IMR-90 (cell line): ENCODE measurements around the gene LHFPL6. TPM values are rescaled to one million over a fixed set of nuclear protein-coding genes. Genes with fewer than 3 reads are reported as not detected.

Experiments
- ATAC-seq: fragments of 200-7000 bp; cut with Tn5 transposase; 2 replicates; pipeline ENCODE4 v1.9.1; 2020; ENCODE audit warnings: low read depth, mild to moderate bottlenecking, moderate library complexity
- BruUV-seq: library from RNA; stranded (reverse); fragments of 400-500 nt; replicated peaks from 2 replicates; lab custom pipeline; 2021; lab: Mats Ljungman, UMichigan
- CTCF ChIA-PET: fragments of 300-600 bp; formaldehyde crosslinking; extraction: SDS; loops from one replicate; lab custom pipeline; 2021; ENCODE audit warnings: antibody characterized with exemption; lab: Yijun Ruan, JAX
- POLR2A ChIA-PET: fragments of 300-600 bp; sonication (Branson Sonifier 250); formaldehyde crosslinking; loops from one replicate; lab custom pipeline; 2022; ENCODE audit warnings: antibody characterized with exemption; ENCODE audit not compliant: unreplicated experiment; lab: Charles Lee
- DNase-seq: peaks from one replicate; pipeline ENCODE4 v3.0.0; 2013
- H2AFZ ChIP-seq: replicated peaks from 2 replicates; pipeline ENCODE3; 2013; ENCODE audit warnings: low read length, mild to moderate bottlenecking; ENCODE audit not compliant: poor library complexity
- H2AK5ac ChIP-seq: 2 replicates; pipeline ENCODE4 v1.6.1; 2013; ENCODE audit warnings: low read depth, low read length, inconsistent platforms
- H2AK9ac ChIP-seq: replicated peaks from 2 replicates; pipeline ENCODE3; 2013; ENCODE audit warnings: mild to moderate bottlenecking, low read depth, low read length, moderate library complexity; ENCODE audit not compliant: poor library complexity
- H2BK120ac ChIP-seq: 2 replicates; pipeline ENCODE4 v1.6.1; 2013; ENCODE audit warnings: low read depth, low read length, inconsistent platforms
- H2BK15ac ChIP-seq: 3 replicates; pipeline ENCODE4 v1.6.1; 2013; ENCODE audit warnings: low read depth, low read length, inconsistent platforms
- H2BK20ac ChIP-seq: 2 replicates; pipeline ENCODE4 v1.6.1; 2013; ENCODE audit warnings: low read depth, mild to moderate bottlenecking, inconsistent platforms, low read length, moderate library complexity
- H2BK5ac ChIP-seq: 2 replicates; pipeline ENCODE4 v1.6.1; 2013; ENCODE audit warnings: mild to moderate bottlenecking, low read depth, low read length, inconsistent platforms; ENCODE audit not compliant: poor library complexity, severe bottlenecking
- H3K14ac ChIP-seq: replicated peaks from 2 replicates; pipeline ENCODE4 v1.6.1; 2013; ENCODE audit warnings: low read depth, low read length, inconsistent platforms
- H3K18ac ChIP-seq: 2 replicates; pipeline ENCODE4 v1.6.1; 2013; ENCODE audit warnings: low read depth, low read length, control low read depth
- H3K23ac ChIP-seq: 2 replicates; pipeline ENCODE4 v1.6.1; 2013; ENCODE audit warnings: low read depth, low read length, inconsistent platforms
- H3K27ac ChIP-seq: 2 replicates; pipeline ENCODE4 v1.5.1; 2013; ENCODE audit warnings: mild to moderate bottlenecking, control low read depth, low read length; ENCODE audit not compliant: insufficient read depth
- H3K27me3 ChIP-seq: 2 replicates; pipeline ENCODE4 v1.6.1; 2013; ENCODE audit warnings: low read length; ENCODE audit not compliant: control insufficient read depth, insufficient read depth
- H3K36me3 ChIP-seq: 2 replicates; pipeline ENCODE4 v1.6.1; 2013; ENCODE audit warnings: low read length, mixed read lengths; ENCODE audit not compliant: control insufficient read depth, insufficient read depth
- H3K4ac ChIP-seq: 2 replicates; pipeline ENCODE4 v1.6.1; 2013; ENCODE audit warnings: low read depth, low read length, inconsistent platforms
- H3K4me1 ChIP-seq: 2 replicates; pipeline ENCODE4 v1.6.1; 2013; ENCODE audit warnings: low read length, mixed read lengths; ENCODE audit not compliant: control insufficient read depth, insufficient read depth
- H3K4me2 ChIP-seq: 2 replicates; pipeline ENCODE4 v1.6.1; 2013; ENCODE audit warnings: low read depth, mild to moderate bottlenecking, control low read depth, low read length, moderate library complexity
- H3K4me3 ChIP-seq: 2 replicates; pipeline ENCODE4 v1.5.1; 2013; ENCODE audit warnings: low read depth, mild to moderate bottlenecking, control low read depth, low read length, moderate library complexity; ENCODE audit not compliant: insufficient read depth
- H3K56ac ChIP-seq: 2 replicates; pipeline ENCODE4 v1.6.1; 2013; ENCODE audit warnings: low read length, inconsistent platforms; ENCODE audit not compliant: insufficient read depth; ENCODE audit errors: extremely low read depth
- H3K79me1 ChIP-seq, 2 experiments: 2 replicates each; pipeline ENCODE4 v1.6.1; 2013; ENCODE audit warnings: low read length in 2 of 2, inconsistent platforms in 1 of 2, low read depth in 1 of 2
- H3K9ac ChIP-seq: 2 replicates; pipeline ENCODE4 v1.6.1; 2013; ENCODE audit warnings: low read depth, low read length, control low read depth
- H3K9me1 ChIP-seq: 2 replicates; pipeline ENCODE4 v1.6.1; 2013; ENCODE audit warnings: low read length, inconsistent platforms; ENCODE audit not compliant: insufficient read depth
- H3K9me3 ChIP-seq: 2 replicates; pipeline ENCODE4 v1.6.1; 2013; ENCODE audit warnings: low read length; ENCODE audit not compliant: control insufficient read depth, insufficient read depth
- H4K20me1 ChIP-seq: 2 replicates; pipeline ENCODE4 v1.6.1; 2013; ENCODE audit warnings: low read length, inconsistent platforms; ENCODE audit not compliant: insufficient read depth
- H4K5ac ChIP-seq: 2 replicates; pipeline ENCODE4 v1.6.1; 2013; ENCODE audit warnings: mild to moderate bottlenecking, low read depth, low read length, control low read depth
- H4K8ac ChIP-seq, 2 experiments: 2 replicates each; pipeline ENCODE4 v1.6.1; 2013; ENCODE audit warnings: low read depth in 2 of 2, low read length in 2 of 2, control low read depth in 1 of 2, inconsistent platforms in 1 of 2
- H4K91ac ChIP-seq: 2 replicates; pipeline ENCODE4 v1.6.1; 2013; ENCODE audit warnings: low read depth, low read length, inconsistent platforms; ENCODE audit not compliant: insufficient read depth
- CEBPB ChIP-seq: IDR thresholded peaks from 2 replicates; pipeline ENCODE4 v1.6.1; 2012; ENCODE audit warnings: low read depth, low read length, improper control_type of control experiment
- CTCF ChIP-seq: conservative IDR thresholded peaks from 2 replicates; pipeline ENCODE4 v1.5.1; 2012; ENCODE audit warnings: mild to moderate bottlenecking, low read depth, low read length, improper control_type of control experiment
- USF2 ChIP-seq: fragments of 150-350 bp; IDR thresholded peaks from 2 replicates; pipeline ENCODE4 v1.6.1; 2017; ENCODE audit warnings: mild to moderate bottlenecking, antibody characterized with exemption, low read length, low read depth
- WGBS, 2 experiments: methylation state at CpG; one replicate each; pipeline versions ENCODE4 v1.1.5 to v1.1.7; 2013; ENCODE audit warnings: missing lambda C conversion rate in 2 of 2; ENCODE audit not compliant: insufficient read length in 1 of 2; ENCODE audit errors: extremely low coverage in 2 of 2; 5-methylcytosine and 5-hydroxymethylcytosine counted together
- dilution Hi-C: fragments of 300-500 bp; cut with HindIII; formaldehyde crosslinking; loops from one replicate; pipeline ENCODE4 v1.14.3; 2018; ENCODE audit warnings: low sequenced_read_pairs; ENCODE audit not compliant: unreplicated experiment
- in situ Hi-C: fragments of 300-500 bp; cut with MboI; formaldehyde crosslinking; loops from 3 replicates; pipeline ENCODE4 v1.14.3; 2019; ENCODE audit warnings: low sequenced_read_pairs, inconsistent platforms, mixed read lengths
- intact Hi-C: fragments of 100-400 bp; cut with micrococcal nuclease; formaldehyde crosslinking; loops from 2 replicates; pipeline ENCODE4 v1.10.0; 2022
- polyA plus RNA-seq, 3 experiments: library from polyadenylated mRNA; depleted of rRNA; stranded (reverse); fragments of >200 nt; gene quantifications; 2 replicates each; pipeline ENCODE4 v1.2.3, GENCODE V29; 2012; ENCODE audit warnings: low replicate concordance in 1 of 3
- total RNA-seq: library from RNA; depleted of rRNA; stranded (reverse); fragments of >200 nt; gene quantifications from 2 replicates; pipeline ENCODE4 v1.2.3, GENCODE V29; 2012

LHFPL6 gene
- total and polyA plus RNA-seq, 2 of the 4 experiments (the other 2 are of a cell fraction): 24.7 to 36.1 TPM

GRCh38 chr13:39394796-39395678 is 208.0 kb downstream of the LHFPL6 start:
- WGBS, 2 experiments: 40% methylated on average over 2 of the region's 13 CpGs; no CpG with 5 or more reads in 1 of the 2 experiments
- peak; percentile 24; the same call in 1 of the 2 replicates for ATAC-seq
- intact Hi-C loops: no loop called here

More at GRCh38 chr13:39394796-39395678, 208.0 kb downstream of the LHFPL6 start:
- no peak overlapping the region for H2AFZ ChIP-seq
- H3K4me2 ChIP-seq: no peak overlapping the region
- no peaks in the 10 kb centered on the region for H3K36me3 ChIP-seq
- no peak overlapping the region for H2BK15ac ChIP-seq
- no peak overlapping the region for H2BK20ac ChIP-seq
- H4K20me1 ChIP-seq: no peaks in the 10 kb centered on the region
- no peak overlapping the region for H3K4ac ChIP-seq
- in situ Hi-C loops: no loop called here
- no peaks in the 10 kb centered on the region for H3K4me1 ChIP-seq
- no peak overlapping the region for H3K18ac ChIP-seq
- no TSS peak for BruUV-seq
- TF ChIP-seq USF2: no peak
- no peak for TF ChIP-seq CEBPB
- TF ChIP-seq CTCF: no peak
- CTCF ChIA-PET: no interaction called here
- POLR2A ChIA-PET: no interaction called here
- H2AK9ac ChIP-seq: no peak overlapping the region
- H4K8ac ChIP-seq: no peak overlapping the region
- no peak overlapping the region for H4K5ac ChIP-seq
- H3K4me3 ChIP-seq: no peak overlapping the region
- H3K27ac ChIP-seq: no peak overlapping the region
- H3K79me1 ChIP-seq: peaks cover 3 to 6% of the 10 kb centered on the region in 2 experiments; a peak in 2 of 4 replicates
- H3K27me3 ChIP-seq: no peaks in the 10 kb centered on the region
- no peak overlapping the region for H3K56ac ChIP-seq
- H2AK5ac ChIP-seq: no peak overlapping the region
- no peak overlapping the region for H3K14ac ChIP-seq
- dilution Hi-C loops: no loop called here
- no peak overlapping the region for H2BK5ac ChIP-seq
- H4K91ac ChIP-seq: no peak overlapping the region
- no peak overlapping the region for H3K23ac ChIP-seq
- no peak overlapping the region for H2BK120ac ChIP-seq
- DNase-seq: no peak
- no peaks in the 10 kb centered on the region for H3K9me3 ChIP-seq
- H3K9ac ChIP-seq: no peak overlapping the region
- H3K9me1 ChIP-seq: 0 out of 2 replicates have a peak, but pooled peaks cover 2% of the 10 kb centered on the region
